ENCODE measurements around the gene TTC1.

The TTC1 gene

DNA sequence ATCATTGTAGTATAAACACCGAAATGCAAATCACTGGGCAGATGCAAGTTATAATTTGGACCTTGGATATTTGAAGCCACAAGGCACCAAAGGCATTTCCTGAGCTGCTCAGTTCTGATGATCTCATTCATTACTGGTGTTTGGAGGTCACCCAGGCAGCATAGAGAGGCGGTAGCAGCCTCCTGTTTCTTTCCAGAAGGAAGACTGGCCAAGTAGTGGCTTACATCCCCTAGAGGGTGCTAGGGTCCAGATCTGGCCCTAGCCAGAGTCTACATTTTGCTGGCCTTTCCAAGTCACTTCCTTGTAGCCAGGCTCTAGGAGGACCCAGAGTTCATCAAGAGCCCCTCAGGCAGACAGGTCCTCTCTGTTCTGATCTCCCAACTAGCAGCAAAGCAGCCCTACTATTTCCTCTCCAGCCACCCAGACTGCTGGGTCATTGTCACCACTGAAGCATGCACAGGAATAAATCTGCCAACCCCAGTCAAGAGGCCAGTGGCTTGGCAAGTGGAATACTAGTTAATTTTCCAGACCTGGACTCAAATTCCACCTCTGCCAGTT is 33.4 kb upstream of the TTC1 start:
- peak; percentile 29 for DNase-seq (ENCODE audit: low spot score)
- POLR2A ChIA-PET (ENCODE audit: low non-redundant PET), result no interaction called here
- no peak overlapping the region for H3K27ac ChIP-seq
- TF ChIP-seq, protein P1, sequence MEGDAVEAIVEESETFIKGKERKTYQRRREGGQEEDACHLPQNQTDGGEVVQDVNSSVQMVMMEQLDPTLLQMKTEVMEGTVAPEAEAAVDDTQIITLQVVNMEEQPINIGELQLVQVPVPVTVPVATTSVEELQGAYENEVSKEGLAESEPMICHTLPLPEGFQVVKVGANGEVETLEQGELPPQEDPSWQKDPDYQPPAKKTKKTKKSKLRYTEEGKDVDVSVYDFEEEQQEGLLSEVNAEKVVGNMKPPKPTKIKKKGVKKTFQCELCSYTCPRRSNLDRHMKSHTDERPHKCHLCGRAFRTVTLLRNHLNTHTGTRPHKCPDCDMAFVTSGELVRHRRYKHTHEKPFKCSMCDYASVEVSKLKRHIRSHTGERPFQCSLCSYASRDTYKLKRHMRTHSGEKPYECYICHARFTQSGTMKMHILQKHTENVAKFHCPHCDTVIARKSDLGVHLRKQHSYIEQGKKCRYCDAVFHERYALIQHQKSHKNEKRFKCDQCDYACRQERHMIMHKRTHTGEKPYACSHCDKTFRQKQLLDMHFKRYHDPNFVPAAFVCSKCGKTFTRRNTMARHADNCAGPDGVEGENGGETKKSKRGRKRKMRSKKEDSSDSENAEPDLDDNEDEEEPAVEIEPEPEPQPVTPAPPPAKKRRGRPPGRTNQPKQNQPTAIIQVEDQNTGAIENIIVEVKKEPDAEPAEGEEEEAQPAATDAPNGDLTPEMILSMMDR (conservative IDR thresholded peaks at IDR 0.05; ENCODE audit: low read depth), result no peak
- CTCF ChIA-PET, result interaction anchor here (1.4 kb wide), 1 partner anchor 12 kb away, joined by 3 read pairs; no protein-coding TSS in a partner anchor

DNA sequence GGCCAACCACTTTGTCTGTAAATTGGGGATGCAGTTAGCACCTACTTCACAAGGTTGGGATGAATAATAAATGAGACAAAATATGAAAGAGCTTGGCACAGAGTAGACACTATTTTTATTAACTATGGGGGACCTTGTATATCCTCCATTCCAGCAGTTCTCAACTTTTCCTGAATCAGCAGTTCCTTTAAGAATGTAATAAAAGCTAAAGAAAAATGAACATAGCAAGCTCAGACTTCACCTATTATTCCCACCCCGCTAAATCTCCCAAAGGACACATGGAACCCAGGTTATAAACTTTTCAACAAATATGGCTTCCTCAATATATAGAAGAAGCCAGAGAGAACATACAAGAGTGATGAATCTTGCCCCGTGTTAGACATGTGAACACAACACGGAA is 32.0 kb upstream of the TTC1 start:
- no peak for DNase-seq (ENCODE audit: low spot score)
- no peak overlapping the region for H3K27ac ChIP-seq
- TF ChIP-seq, protein P1 (conservative IDR thresholded peaks at IDR 0.05; ENCODE audit: low read depth), result no peak
- CTCF ChIA-PET, result interaction anchor here (1.4 kb wide), 1 partner anchor 10 kb away, joined by 3 read pairs; no protein-coding TSS in a partner anchor
- POLR2A ChIA-PET (ENCODE audit: low non-redundant PET), result no interaction called here

DNA sequence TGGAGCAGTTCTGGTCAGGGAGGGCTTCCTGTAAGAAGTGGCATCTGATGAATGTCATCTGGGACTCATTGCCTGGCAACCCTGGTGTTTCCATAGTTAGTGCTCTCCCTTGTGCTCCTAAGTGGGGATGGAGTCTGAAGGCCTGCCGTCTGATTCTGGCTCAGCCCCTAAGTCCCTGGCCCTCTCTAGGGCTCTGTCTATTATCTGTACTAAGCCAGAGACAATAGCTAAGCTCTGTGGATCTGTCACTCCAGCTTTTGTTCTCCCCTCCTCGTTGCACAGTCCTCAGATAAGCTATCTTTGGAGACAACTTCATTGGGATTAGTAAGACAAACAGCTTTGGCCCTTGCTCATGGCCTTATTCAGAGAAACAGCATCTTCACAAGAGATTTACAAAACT is 30.6 kb upstream of the TTC1 start:
- TF ChIP-seq, protein P1 (conservative IDR thresholded peaks at IDR 0.05; ENCODE audit: low read depth), result no peak
- DNase-seq (ENCODE audit: low spot score), result no peak
- ChIA-PET CTCF (interaction anchor here (1.0 kb wide), 1 partner anchor 9 kb away, joined by 3 read pairs; no protein-coding TSS in a partner anchor), POLR2A (ENCODE audit: low non-redundant PET) (no interaction called here)
- H3K27ac ChIP-seq, result no peak overlapping the region

- TF ChIP-seq, protein P1 (conservative IDR thresholded peaks at IDR 0.05; ENCODE audit: low read depth), result no peak
- H3K27ac ChIP-seq, result no peak overlapping the region
- ChIA-PET CTCF (interaction anchor here (0.8 to 1.0 kb wide), 2 partner anchors 10 to 686 kb away, joined by 3 to 5 read pairs; no protein-coding TSS in a partner anchor), POLR2A (ENCODE audit: low non-redundant PET) (no interaction called here)
- peak; percentile 78 for DNase-seq (ENCODE audit: low spot score)
These were observed 26.3 kb upstream of the TTC1 start for GRCh38 chr5:159982421-159983173.

GRCh38 chr5:159987031-159987674 is 21.8 kb upstream of the TTC1 start:
- H3K27ac ChIP-seq, result no peak overlapping the region
- TF ChIP-seq, protein P1 (conservative IDR thresholded peaks at IDR 0.05; ENCODE audit: low read depth), result peak; percentile 94
- CTCF ChIA-PET, result interaction anchor here (0.5 to 2.5 kb wide), 56 partner anchors 9 to 907 kb away, joined by 3 to 52 read pairs (median 4); no protein-coding TSS in a partner anchor
- DNase-seq (ENCODE audit: low spot score), result peak; percentile 89
- POLR2A ChIA-PET (ENCODE audit: low non-redundant PET), result no interaction called here

DNA sequence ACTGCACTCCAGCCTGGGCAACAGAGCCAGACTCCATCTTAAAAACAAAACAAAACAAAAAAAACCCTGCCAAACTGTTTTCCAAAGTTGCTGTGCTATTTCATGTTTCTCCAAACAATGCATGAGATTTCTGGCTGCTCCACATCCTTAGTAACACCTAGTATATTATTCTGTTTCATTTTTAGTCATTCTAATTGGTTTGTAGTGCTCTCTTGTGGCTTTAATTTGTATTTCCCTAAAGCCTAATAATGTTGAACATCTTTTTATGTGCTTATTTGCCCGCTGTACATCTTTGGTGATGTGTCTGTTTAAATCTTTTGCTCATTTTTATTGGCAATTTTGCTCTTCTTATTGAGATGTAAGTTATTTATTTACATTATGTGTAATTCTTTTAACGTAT is 18.4 kb upstream of the TTC1 start:
- TF ChIP-seq, protein P1 (conservative IDR thresholded peaks at IDR 0.05; ENCODE audit: low read depth), result peak; percentile 35; the same call in 1 of the 2 replicates
- POLR2A ChIA-PET (ENCODE audit: low non-redundant PET), result no interaction called here
- DNase-seq (ENCODE audit: low spot score), result no peak
- no peak overlapping the region for H3K27ac ChIP-seq
- CTCF ChIA-PET, result no interaction called here

All from RWPE1 (cell line).